H7 (cell line): ENCODE results near the gene CDRT15L2. TPM values are rescaled to one million over a fixed set of nuclear protein-coding genes. Genes with fewer than 3 reads are reported as not detected.
"Not testable (repeated sequence)": the region's sequence is repeated elsewhere in the genome, so short reads cannot be mapped to it uniquely, and the experiment has no call there.

Source experiments
- DNase-seq: peaks from one replicate; pipeline ENCODE4 v3.0.0; 2012
- H3K27me3 ChIP-seq: 2 replicates; pipeline ENCODE4 v1.6.0; 2011; ENCODE audit warnings: mild to moderate bottlenecking, low read length; ENCODE audit not compliant: control insufficient read depth, insufficient read depth
- H3K36me3 ChIP-seq: replicated peaks from 2 replicates; pipeline ENCODE4 v1.5.1; 2011; ENCODE audit warnings: low read length; ENCODE audit not compliant: control insufficient read depth, insufficient read depth
- H3K4me3 ChIP-seq: 2 replicates; pipeline ENCODE4 v1.5.1; 2011; ENCODE audit warnings: low read depth, mild to moderate bottlenecking, control low read depth, low read length, moderate library complexity; ENCODE audit not compliant: insufficient read depth
- total RNA-seq: library from RNA; depleted of rRNA; stranded (reverse); fragments of >200 nt; shearing (Covaris generic); gene quantifications from 2 replicates; pipeline ENCODE4 v1.2.3, GENCODE V29; 2014; rRNA removed

Gene CDRT15L2
- total RNA-seq: not detected in 2 replicates

- DNase-seq, H3K4me3 ChIP-seq, H3K27me3 ChIP-seq, H3K36me3 ChIP-seq: not testable (repeated sequence)
Measured at GRCh38 chr17:20579424-20579823, at the start of gene CDRT15L2. CDRT15L2 (plus strand) TSS chr17:20579724; CDS start chr17:20579744, 20 bp downstream.

- not testable (repeated sequence) for H3K4me3 ChIP-seq, H3K36me3 ChIP-seq, H3K27me3 ChIP-seq, DNase-seq
Measured at GRCh38 chr17:20530104-20530503, 49.4 kb upstream of the CDRT15L2 start.

DNA sequence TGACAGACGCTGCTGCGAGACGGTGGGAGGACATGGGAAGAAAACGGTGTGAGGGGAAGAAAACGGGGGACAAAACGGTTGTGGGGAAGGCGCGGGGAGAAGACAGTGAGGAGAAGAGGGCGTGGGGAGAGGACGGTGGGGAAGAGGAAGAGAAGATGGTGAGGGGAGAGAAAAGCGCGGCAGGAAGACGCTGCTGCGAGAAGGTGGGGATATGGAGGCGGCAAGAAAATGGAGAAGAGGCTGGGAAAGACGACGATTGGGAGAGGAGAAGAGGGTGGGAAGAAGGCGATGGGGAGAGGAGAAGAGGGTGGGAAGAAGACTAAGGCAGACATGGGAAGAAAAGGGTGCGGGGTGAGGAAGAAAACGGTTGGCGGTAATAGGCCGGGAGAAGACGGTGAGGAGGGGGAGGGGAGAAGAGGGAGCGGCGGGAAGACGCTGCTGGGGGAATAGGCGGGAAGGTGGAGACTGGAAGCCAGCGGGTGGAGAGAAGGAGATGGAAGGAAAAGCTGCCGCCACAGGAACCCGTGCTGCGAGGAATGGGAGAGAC is 46.9 kb upstream of the CDRT15L2 start:
- H3K36me3 ChIP-seq, DNase-seq, H3K27me3 ChIP-seq: not testable (repeated sequence)
- peak overlapping the region; percentile 32; the same call in 1 of the 2 replicates for H3K4me3 ChIP-seq

- H3K4me3 ChIP-seq: peak overlapping the region; percentile 32
- not testable (repeated sequence) for H3K27me3 ChIP-seq, H3K36me3 ChIP-seq
- peak; percentile 3 for DNase-seq
Measured at GRCh38 chr17:20533206-20533605, 46.3 kb upstream of the CDRT15L2 start.

- not testable (repeated sequence) for H3K27me3 ChIP-seq, H3K36me3 ChIP-seq, DNase-seq, H3K4me3 ChIP-seq
Measured at GRCh38 chr17:20534711-20535550, 44.6 kb upstream of the CDRT15L2 start.

DNA sequence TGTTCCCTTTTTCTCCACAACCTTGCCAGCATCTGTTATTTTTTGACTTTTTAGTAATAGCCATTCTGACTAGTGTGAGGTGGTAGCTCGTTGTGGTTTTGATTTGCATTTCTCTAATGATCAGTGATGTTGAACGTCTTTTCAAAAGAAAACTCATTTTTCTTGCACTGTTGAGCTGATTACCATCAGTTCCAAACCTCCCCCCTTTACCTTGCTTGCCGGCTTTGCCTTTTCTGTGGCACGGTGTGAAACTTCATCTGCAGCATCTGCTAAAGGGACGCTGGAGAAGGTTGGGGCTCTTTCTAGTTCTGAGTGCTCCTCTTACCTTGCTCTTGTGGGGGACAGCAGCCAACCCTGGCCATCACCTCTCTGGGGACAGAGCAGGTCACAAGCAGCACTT is 39.1 kb upstream of the CDRT15L2 start:
- not testable (repeated sequence) for H3K36me3 ChIP-seq, DNase-seq, H3K4me3 ChIP-seq, H3K27me3 ChIP-seq

- not testable (repeated sequence) for DNase-seq
Measured at GRCh38 chr17:20540865-20541264, 38.7 kb upstream of the CDRT15L2 start.

GRCh38 chr17:20541853-20542546 is 37.5 kb upstream of the CDRT15L2 start:
- not testable (repeated sequence) for H3K4me3 ChIP-seq, H3K36me3 ChIP-seq, H3K27me3 ChIP-seq, DNase-seq

More at GRCh38 chr17:20540865-20541264, 38.7 kb upstream of the CDRT15L2 start:
- H3K27me3 ChIP-seq, H3K36me3 ChIP-seq, H3K4me3 ChIP-seq: not testable (repeated sequence)

DNA sequence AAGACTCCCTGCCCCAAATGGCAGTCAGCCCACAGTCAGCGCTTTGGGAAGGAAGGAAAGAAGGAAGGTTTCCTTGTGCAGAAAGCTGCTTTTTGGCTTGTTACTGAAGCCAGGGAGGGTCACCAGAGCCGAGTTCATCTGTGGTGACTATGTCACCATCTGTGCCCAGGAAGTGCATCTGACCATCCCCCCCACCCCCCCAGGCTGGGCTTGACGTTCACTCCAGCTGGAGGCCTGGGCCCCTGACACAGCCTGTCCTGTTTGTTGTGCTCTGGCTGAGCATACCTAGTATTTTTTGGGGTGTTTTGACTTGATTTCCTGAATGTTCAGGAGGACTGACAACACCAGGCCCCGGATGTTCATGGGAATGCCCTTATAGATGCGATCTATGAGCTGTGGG is 31.6 kb upstream of the CDRT15L2 start:
- DNase-seq, H3K4me3 ChIP-seq, H3K36me3 ChIP-seq, H3K27me3 ChIP-seq: not testable (repeated sequence)

DNA sequence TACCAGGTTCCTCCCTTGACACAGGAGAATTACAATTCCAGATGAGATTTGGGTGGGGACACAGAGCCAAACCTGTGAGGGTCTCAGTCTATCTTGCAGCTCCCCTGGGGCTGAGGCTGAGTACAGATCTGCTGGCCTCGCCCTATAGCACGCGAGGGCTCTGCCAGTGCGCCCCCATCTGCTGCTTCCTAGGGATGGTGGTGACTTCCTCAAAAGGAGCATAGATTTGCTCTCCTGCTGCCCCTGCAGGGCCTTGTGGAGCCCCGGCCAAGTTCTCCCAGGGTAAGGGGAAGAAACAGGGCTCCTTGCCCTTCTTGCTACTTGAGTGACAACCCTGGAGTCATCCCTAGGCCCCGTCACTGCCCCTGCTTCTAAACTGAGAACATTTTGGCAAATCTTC is 26.6 kb upstream of the CDRT15L2 start:
- not testable (repeated sequence) for H3K36me3 ChIP-seq, DNase-seq, H3K4me3 ChIP-seq, H3K27me3 ChIP-seq

DNA sequence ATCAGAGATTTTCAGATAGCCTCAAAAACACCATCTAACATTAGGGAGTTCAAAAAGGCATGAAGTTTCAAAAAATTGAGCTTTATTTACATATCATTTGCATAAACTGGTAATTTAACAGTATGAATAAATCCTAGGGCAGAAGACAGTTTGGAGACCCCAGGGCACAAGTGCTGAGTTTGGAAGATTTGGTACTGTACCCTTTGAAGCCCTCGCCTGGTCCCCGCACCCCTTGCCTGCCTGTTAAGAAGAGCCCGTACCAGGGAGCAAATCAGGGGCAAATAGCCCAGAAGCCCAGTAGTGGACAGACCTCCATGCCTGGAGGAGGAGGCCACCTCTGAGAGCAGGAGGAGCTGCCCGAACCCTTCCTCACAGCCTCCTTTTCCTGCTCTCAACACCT is 24.8 kb upstream of the CDRT15L2 start:
- H3K4me3 ChIP-seq, DNase-seq, H3K36me3 ChIP-seq, H3K27me3 ChIP-seq: not testable (repeated sequence)

GRCh38 chr17:20555135-20556010 is 24.2 kb upstream of the CDRT15L2 start:
- not testable (repeated sequence) for H3K36me3 ChIP-seq, H3K27me3 ChIP-seq, DNase-seq, H3K4me3 ChIP-seq

DNA sequence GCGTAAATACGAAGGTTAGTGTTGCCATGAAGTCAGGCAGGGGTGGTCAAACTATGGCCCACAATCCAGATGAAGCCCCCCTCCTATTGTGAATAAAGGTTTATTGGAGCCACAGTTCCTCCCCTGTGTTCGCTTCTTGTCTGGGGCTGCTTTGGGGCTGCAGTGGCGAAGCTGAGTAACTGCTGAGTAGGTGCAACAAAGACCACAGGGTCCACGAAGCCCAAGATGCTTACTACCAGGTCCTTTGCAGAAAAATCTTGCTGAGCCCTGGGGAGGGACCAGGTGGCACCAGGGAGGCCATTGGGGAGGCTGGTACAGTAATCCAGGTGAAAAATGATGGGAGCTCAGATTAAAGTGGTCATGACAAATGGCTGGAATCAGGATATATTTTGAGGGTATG is 21.4 kb upstream of the CDRT15L2 start:
- H3K27me3 ChIP-seq, H3K4me3 ChIP-seq, DNase-seq, H3K36me3 ChIP-seq: not testable (repeated sequence)

- H3K4me3 ChIP-seq, H3K27me3 ChIP-seq, DNase-seq, H3K36me3 ChIP-seq: not testable (repeated sequence)
Measured at GRCh38 chr17:20559018-20559417, 20.5 kb upstream of the CDRT15L2 start.
